Embryonic facial prominence (tissue), 1 donor: Measurements from ENCODE around the gene OR2T8.
"Not testable (repeated sequence)": the region's sequence is repeated elsewhere in the genome, so short reads cannot be mapped to it uniquely, and the experiment has no call there.

ENCODE experiments used
- DNase-seq: peaks from one replicate; pipeline ENCODE4 v3.0.0-alpha.2; 2016; ENCODE audit errors: extremely low spot score

OR2T8 gene

GRCh38 chr1:247919952-247920351 is at the start of gene OR2T8:
TSS of gene OR2T8 (plus strand) at chr1:247920252. CDS start at chr1:247921018, 766 bp downstream.
- DNase-seq: no peak

- no peak for DNase-seq
Observed at GRCh38 chr1:247883346-247883745, 36.7 kb upstream of the OR2T8 start.

DNA sequence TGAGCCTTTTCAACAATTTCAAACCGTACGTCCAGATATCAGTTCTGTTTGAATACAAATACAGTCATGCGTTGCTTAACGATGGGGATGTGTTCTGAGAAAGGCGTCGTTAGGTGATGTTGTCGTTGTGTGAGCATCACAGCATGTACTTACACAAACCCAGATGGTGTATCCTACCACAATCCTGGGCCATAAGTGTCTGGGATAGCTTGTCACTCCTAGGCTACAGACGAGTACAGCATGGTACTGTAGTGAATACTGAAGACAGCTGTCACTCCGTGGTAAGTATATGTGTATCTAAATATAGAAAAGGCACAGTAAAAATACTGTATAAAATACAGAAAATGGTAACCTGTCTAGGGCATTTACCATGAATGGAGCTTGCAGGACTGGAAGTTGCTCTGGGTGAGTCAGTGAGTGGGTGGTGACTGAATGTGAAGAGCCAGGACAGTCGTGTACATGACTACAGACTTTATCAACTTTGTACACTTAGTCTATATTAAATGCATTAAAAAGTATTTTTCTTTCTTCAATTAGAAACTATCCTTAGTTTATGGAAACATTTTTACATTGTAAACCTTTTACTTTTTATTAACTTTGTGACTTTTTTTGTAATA is 35.1 kb upstream of the OR2T8 start:
- no peak for DNase-seq

DNA sequence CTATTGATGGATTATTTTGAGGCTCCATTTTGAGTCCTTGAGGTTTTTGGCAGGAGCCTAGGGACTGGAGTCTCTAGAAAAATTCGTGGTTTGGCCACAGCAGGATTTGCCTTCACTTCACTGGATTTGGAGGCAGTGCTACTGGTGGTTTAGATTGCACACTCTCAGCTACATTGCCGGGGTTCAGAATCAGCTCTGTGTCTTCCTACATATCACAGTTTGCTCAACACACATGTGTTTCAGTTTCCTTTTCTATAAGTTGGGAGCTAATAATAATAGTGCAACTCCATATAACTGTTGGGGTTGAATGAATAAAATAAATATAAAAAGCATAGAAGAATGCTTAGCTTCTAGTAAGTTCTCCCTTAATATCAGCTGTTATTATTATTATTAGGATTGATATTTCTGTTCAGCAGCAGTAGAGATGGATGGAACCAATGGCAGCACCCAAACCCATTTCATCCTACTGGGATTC is 24.9 kb upstream of the OR2T8 start, which contains the start of gene OR2W3:
TSS of gene OR2W3 (plus strand) at position 425 of the 475 bp plus-strand sequence. CDS start at position 425, 0 bp downstream.
- DNase-seq: no peak

DNA sequence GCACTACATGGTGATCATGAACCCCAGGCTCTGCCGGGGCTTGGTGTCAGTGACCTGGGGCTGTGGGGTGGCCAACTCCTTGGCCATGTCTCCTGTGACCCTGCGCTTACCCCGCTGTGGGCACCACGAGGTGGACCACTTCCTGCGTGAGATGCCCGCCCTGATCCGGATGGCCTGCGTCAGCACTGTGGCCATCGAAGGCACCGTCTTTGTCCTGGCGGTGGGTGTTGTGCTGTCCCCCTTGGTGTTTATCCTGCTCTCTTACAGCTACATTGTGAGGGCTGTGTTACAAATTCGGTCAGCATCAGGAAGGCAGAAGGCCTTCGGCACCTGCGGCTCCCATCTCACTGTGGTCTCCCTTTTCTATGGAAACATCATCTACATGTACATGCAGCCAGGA is 24.1 kb upstream of the OR2T8 start:
- no peak for DNase-seq

- no peak for DNase-seq
Observed at GRCh38 chr1:247904122-247904521, 15.9 kb upstream of the OR2T8 start.

GRCh38 chr1:247905181-247905580 is 14.9 kb upstream of the OR2T8 start:
- no peak for DNase-seq

- DNase-seq: no peak
Observed at GRCh38 chr1:247905910-247906503, 14.0 kb upstream of the OR2T8 start.

GRCh38 chr1:247906504-247907047 is 13.5 kb upstream of the OR2T8 start:
- DNase-seq: no peak

- no peak for DNase-seq
Observed at GRCh38 chr1:247908766-247909165, 11.3 kb upstream of the OR2T8 start.

DNA sequence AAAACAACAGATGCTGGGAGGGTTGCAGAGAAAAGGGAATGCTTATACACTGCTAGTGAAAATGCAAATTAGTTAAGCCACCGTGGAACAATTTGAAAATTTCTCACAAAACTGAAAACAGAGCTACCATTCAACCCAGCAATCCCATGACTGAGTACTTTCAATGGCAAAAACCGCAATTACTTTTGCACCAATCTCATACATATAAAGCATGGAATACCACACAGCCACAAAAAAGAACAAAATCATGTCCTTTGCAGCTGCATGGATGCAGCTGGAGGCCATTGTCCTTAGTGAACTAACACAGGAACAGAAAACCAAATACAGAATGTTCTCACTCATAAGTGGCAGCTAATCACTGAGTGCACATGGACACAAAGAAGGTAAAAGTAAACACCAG is 6.3 kb upstream of the OR2T8 start:
- DNase-seq: no peak

GRCh38 chr1:247914941-247915662 is 5.0 kb upstream of the OR2T8 start:
- DNase-seq: no peak

DNA sequence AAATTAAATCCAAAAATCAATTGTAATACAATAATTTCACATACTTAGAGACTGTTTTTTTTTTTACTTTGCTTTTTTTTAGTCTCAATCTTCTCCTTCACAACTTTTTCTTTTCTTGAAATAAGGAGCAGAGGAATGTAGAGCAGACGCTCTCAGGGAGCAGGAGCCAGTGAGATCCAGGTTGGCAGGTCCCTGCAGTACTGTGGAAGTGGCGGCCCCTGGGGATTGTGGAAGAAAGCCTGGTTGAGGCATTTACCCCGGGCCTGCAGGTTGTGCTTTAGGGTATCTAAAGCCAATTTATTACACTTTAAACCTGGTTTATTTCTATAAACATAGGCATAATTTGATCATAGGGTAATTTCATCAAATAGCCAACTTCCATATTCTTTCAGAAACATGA is 3.9 kb downstream of the OR2T8 start:
- DNase-seq: no peak

GRCh38 chr1:247924868-247925267 is 4.8 kb downstream of the OR2T8 start, which contains the start of gene OR2AJ1:
TSS of gene OR2AJ1 (plus strand) at chr1:247924889. CDS start at chr1:247933769, 8,880 bp downstream.
- no peak for DNase-seq

- no peak for DNase-seq
Observed at GRCh38 chr1:247933989-247934388, 13.9 kb downstream of the OR2T8 start.

DNA sequence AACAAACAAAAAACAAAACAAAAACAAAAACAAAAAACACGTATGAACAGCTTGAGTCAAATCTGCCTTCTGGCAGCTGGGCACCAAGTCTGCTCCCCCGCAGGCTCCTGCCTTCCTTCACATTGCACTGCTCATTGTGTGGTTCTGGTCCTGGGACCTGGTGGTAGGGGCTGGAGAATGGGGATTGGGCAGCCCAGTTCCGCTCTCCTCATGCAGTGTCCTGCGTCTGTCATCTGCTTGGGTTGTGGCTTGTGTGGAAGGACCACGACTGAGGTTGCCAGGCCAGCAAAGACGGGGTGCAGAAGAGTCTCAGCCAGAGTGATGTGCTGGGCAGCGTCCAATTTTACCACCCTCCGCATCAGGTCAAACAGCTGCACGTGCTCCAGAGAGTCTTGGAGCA is 15.7 kb downstream of the OR2T8 start:
- DNase-seq: no peak

- no peak for DNase-seq
Observed at GRCh38 chr1:247936415-247936814, 16.4 kb downstream of the OR2T8 start.

DNA sequence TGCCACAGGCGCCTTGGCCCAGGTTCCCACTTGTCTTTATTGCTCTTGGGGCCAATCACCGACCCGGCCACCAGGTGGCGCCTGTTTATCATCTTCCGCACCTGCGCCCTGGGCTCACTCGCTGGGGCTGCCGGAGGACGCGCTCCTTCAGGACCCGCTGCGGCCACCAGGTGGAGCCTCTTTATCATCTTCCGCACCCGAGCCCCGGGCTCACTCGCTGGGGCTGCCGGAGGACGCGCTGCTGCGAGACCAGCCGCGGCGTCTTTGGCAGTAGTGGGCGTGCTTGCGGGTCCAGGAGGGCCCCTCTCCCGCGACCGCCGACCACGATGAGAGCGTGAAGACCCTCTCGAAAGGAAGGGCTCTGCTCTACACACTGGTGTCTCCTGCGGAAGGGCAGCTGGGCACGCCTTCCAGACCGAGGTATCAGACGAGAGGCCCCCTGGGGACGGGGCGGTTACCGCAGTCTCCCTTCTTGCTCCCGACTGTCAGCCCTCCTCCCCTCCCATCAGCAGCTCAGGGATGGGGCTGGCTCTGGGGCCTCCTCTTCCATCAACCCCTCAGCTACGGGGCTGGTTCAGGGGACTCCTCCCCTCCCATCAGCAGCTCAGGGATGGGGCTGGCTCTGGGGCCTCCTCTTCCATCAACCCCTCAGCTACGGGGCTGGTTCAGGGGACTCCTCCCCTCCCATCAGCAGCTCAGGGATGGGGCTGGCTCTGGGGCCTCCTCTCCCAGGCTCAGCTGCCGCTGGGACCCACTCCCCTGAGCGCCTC is 17.1 kb downstream of the OR2T8 start:
- DNase-seq: not testable (repeated sequence)

GRCh38 chr1:247942624-247943023 is 22.6 kb downstream of the OR2T8 start:
- no peak for DNase-seq

GRCh38 chr1:247948558-247948957 is 28.5 kb downstream of the OR2T8 start, which contains the start of gene OR2L8:
TSS of gene OR2L8 (plus strand) at chr1:247948858. CDS start at chr1:247948858, 0 bp downstream.
- DNase-seq: no peak

GRCh38 chr1:247953408-247953807 is 33.4 kb downstream of the OR2T8 start:
- no peak for DNase-seq

DNA sequence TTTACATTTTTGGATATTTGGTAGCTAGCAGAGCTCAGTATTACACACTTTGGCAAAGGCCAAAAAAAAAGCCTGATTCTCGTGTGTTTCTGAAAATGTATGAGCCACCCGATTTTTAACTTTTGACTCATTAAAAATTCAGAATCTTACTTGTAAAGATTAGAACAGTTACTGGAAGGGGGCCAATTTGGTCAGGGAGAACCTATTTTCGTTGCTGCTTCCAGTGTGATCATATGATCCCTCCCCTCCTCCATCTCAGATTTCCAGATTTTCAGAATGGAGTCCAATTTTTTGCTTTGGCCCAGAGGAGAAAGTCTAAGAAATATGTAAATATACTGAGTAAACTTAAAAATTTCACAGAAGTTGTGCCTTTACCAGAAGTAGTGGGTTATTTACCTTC is 41.7 kb downstream of the OR2T8 start:
- no peak for DNase-seq
